Natural killer cell (primary cell): ENCODE measurements around the gene CCNI2. TPM values are rescaled to one million over a fixed set of nuclear protein-coding genes. Genes with fewer than 3 reads are reported as not detected.

Experiments
- ATAC-seq, 3 donors: fragments of 150-1000 bp in 2 of 3; fragments of 200-7000 bp in 1 of 3; cut with Tn5 transposase; 1 replicate in 1 of 3; 2 replicates in 2 of 3; pipeline ENCODE4 v1.10.0; 2021; ENCODE audit warnings: mild to moderate bottlenecking in 2 of 3, moderate library complexity in 2 of 3
- DNase-seq, 2 donors: peaks; one replicate each; pipeline versions ENCODE4 v3.0.0 to v3.0.0-alpha.2; 2013 to 2021; ENCODE audit warnings: mixed read lengths in 1 of 2
- H3K27ac ChIP-seq: one replicate; pipeline ENCODE4 v1.5.1; 2013; ENCODE audit warnings: mild to moderate bottlenecking, low read length
- H3K27me3 ChIP-seq: one replicate; pipeline ENCODE4 v1.6.1; 2013; ENCODE audit warnings: low read length; ENCODE audit not compliant: control insufficient read depth, insufficient read depth
- H3K36me3 ChIP-seq: one replicate; pipeline ENCODE4 v1.6.1; 2013; ENCODE audit warnings: low read length; ENCODE audit not compliant: control insufficient read depth, insufficient read depth
- H3K4me1 ChIP-seq: one replicate; pipeline ENCODE4 v1.6.1; 2013; ENCODE audit warnings: low read length; ENCODE audit not compliant: control insufficient read depth, insufficient read depth
- H3K4me3 ChIP-seq: one replicate; pipeline ENCODE4 v1.5.1; 2013; ENCODE audit warnings: low read length
- H3K9me3 ChIP-seq: one replicate; pipeline ENCODE4 v1.6.1; 2013; ENCODE audit warnings: low read length; ENCODE audit not compliant: control insufficient read depth, insufficient read depth
- H3K27ac Mint-ChIP-seq, 2 donors: one replicate each; pipeline ENCODE4 v1.8.0; 2022; ENCODE audit warnings: mild to moderate bottlenecking in 2 of 2, mixed read lengths in 2 of 2, moderate library complexity in 1 of 2
- H3K27me3 Mint-ChIP-seq, 2 donors: one replicate each; pipeline ENCODE4 v1.8.0; 2022; ENCODE audit warnings: low read depth in 2 of 2, mixed read lengths in 2 of 2
- H3K36me3 Mint-ChIP-seq: one replicate; pipeline ENCODE4 v1.8.0; 2022; ENCODE audit warnings: mixed read lengths
- H3K4me1 Mint-ChIP-seq, 2 donors: one replicate each; pipeline ENCODE4 v1.8.0; 2022; ENCODE audit warnings: mixed read lengths in 2 of 2
- H3K4me3 Mint-ChIP-seq: one replicate; pipeline ENCODE4 v1.8.0; 2022; ENCODE audit warnings: mild to moderate bottlenecking, moderate library complexity, mixed read lengths
- H3K9me3 Mint-ChIP-seq, 2 donors: one replicate each; pipeline ENCODE4 v1.8.0; 2022; ENCODE audit warnings: mixed read lengths in 2 of 2
- CTCF ChIP-seq: fragments of 200-600 bp; IDR thresholded peaks from one replicate; pipeline ENCODE4 v1.8.0; 2022; ENCODE audit warnings: antibody characterized with exemption
- WGBS: methylation state at CpG from one replicate; pipeline ENCODE4 v1.1.7; 2013; ENCODE audit warnings: missing lambda C conversion rate; ENCODE audit not compliant: insufficient coverage; 5-methylcytosine and 5-hydroxymethylcytosine counted together
- intact Hi-C: fragments of 100-400 bp; cut with micrococcal nuclease; formaldehyde crosslinking; loops from one replicate; pipeline ENCODE4 v1.14.2; 2022
- total RNA-seq, 4 donors: library from RNA; stranded (reverse); fragments of 120-200 nt in 1 of 4; gene quantifications; one replicate each; pipeline versions ENCODE4 v1.2.3 to v1.2.4, GENCODE V29; 2013 to 2022

CCNI2 gene
- total RNA-seq, 3 donors from 2014 or later (not counting 1 experiment from before 2014, with no cell fraction given) = 0.23 to 1.5 TPM; not detected in 1

- no peak for TF ChIP-seq CTCF
- Histone ChIP-seq H3K27me3 (peaks cover 25% of the 10 kb centered on the region), H3K27ac (no peak overlapping the region), H3K9me3 (no peaks in the 10 kb centered on the region), H3K4me3 (no peak overlapping the region), H3K36me3 (no peaks in the 10 kb centered on the region), H3K4me1 (peaks cover 18% of the 10 kb centered on the region)
- Mint-ChIP-seq H3K4me3 (peak overlapping the region; percentile 56), H3K36me3 (no peaks in the 10 kb centered on the region), H3K9me3 (no peaks in the 10 kb centered on the region), H3K27ac (no peak overlapping the region), H3K4me1 (peaks cover 7 to 8% of the 10 kb centered on the region in 2 donors), H3K27me3 (peaks cover 37 to 44% of the 10 kb centered on the region in 2 donors)
- no peak for ATAC-seq
- intact Hi-C loops = no loop called here
- 87% methylated on average over 4 of the region's 5 CpGs for WGBS
- DNase-seq = no peak
Measured at GRCh38 chr5:132778856-132779255, 31.6 kb downstream of the CCNI2 start.

GRCh38 chr5:132779961-132780360 is 32.7 kb downstream of the CCNI2 start:
- Histone ChIP-seq H3K4me3 (no peak overlapping the region), H3K27ac (no peak overlapping the region), H3K36me3 (no peaks in the 10 kb centered on the region), H3K9me3 (no peaks in the 10 kb centered on the region), H3K4me1 (peaks cover 18% of the 10 kb centered on the region), H3K27me3 (peaks cover 32% of the 10 kb centered on the region)
- H3K9me3 Mint-ChIP-seq = no peaks in the 10 kb centered on the region
- WGBS = 95% methylated on average over 2 of the region's 3 CpGs
- peak overlapping the region; percentile 22 for H3K4me3 Mint-ChIP-seq
- DNase-seq (no peak), ATAC-seq (no peak)
- TF ChIP-seq CTCF = no peak
- H3K27me3 Mint-ChIP-seq = peaks cover 37 to 46% of the 10 kb centered on the region in 2 donors
- H3K36me3 Mint-ChIP-seq = no peaks in the 10 kb centered on the region
- intact Hi-C loops = no loop called here
- no peak overlapping the region for H3K27ac Mint-ChIP-seq
- peaks cover 7 to 8% of the 10 kb centered on the region in 2 donors for H3K4me1 Mint-ChIP-seq

- H3K9me3 Mint-ChIP-seq = no peaks in the 10 kb centered on the region
- Histone ChIP-seq H3K9me3 (no peaks in the 10 kb centered on the region), H3K27me3 (peaks cover 32% of the 10 kb centered on the region), H3K27ac (no peak overlapping the region), H3K4me1 (peaks cover 18% of the 10 kb centered on the region), H3K4me3 (no peak overlapping the region), H3K36me3 (no peaks in the 10 kb centered on the region)
- TF ChIP-seq CTCF = no peak
- peaks cover 2 to 8% of the 10 kb centered on the region in 2 donors for H3K4me1 Mint-ChIP-seq
- H3K4me3 Mint-ChIP-seq = no peak overlapping the region
- intact Hi-C loops = no loop called here
- H3K27me3 Mint-ChIP-seq = peaks cover 39 to 52% of the 10 kb centered on the region in 2 donors
- H3K36me3 Mint-ChIP-seq = no peaks in the 10 kb centered on the region
- DNase-seq (no peak), ATAC-seq (no peak)
- WGBS = no CpG with 5 or more reads among the region's 1 CpG
- H3K27ac Mint-ChIP-seq = no peak overlapping the region
Measured at GRCh38 chr5:132780577-132780976, 33.4 kb downstream of the CCNI2 start.

- Histone ChIP-seq H3K4me3 (no peak overlapping the region), H3K27me3 (peaks cover 32% of the 10 kb centered on the region), H3K9me3 (no peaks in the 10 kb centered on the region), H3K27ac (no peak overlapping the region), H3K4me1 (peaks cover 17% of the 10 kb centered on the region), H3K36me3 (no peaks in the 10 kb centered on the region)
- H3K27ac Mint-ChIP-seq = no peak overlapping the region
- no peaks in the 10 kb centered on the region for H3K9me3 Mint-ChIP-seq
- H3K4me3 Mint-ChIP-seq = no peak overlapping the region
- H3K36me3 Mint-ChIP-seq = no peaks in the 10 kb centered on the region
- TF ChIP-seq CTCF = no peak
- no peak for DNase-seq
- ATAC-seq = no peak
- whole genome bisulfite sequencing = 91% methylated on average over 4 of the region's 4 CpGs
- peaks cover 0 to 8% of the 10 kb centered on the region in 2 donors for H3K4me1 Mint-ChIP-seq
- intact Hi-C loops = no loop called here
- H3K27me3 Mint-ChIP-seq = peaks cover 43 to 57% of the 10 kb centered on the region in 2 donors
Measured at GRCh38 chr5:132781029-132781428, 33.8 kb downstream of the CCNI2 start.
